HCT116 (cell line): Measurements from ENCODE around the gene SLC22A23. TPM values are rescaled to one million over a fixed set of nuclear protein-coding genes. Genes with fewer than 3 reads are reported as not detected.
"Not testable (repeated sequence)": the region's sequence is repeated elsewhere in the genome, so short reads cannot be mapped to it uniquely, and the experiment has no call there.

Experiments used
- ATAC-seq: fragments of 200-7000 bp; cut with Tn5 transposase; 2 replicates; pipeline ENCODE4 v1.9.1; 2020; ENCODE audit warnings: mild to moderate bottlenecking, moderate library complexity
- BruUV-seq: library from RNA; stranded (reverse); fragments of 400-500 nt; replicated peaks from 2 replicates; lab custom pipeline; 2021; lab: Mats Ljungman, UMichigan
- CTCF ChIA-PET: fragments of 300-600 bp; sonication (Branson Sonifier 250); formaldehyde crosslinking; loops from one replicate; lab custom pipeline; 2021; ENCODE audit warnings: antibody characterized with exemption; lab: Charles Lee
- POLR2A ChIA-PET: fragments of 300-600, 350-600 bp; sonication (Branson Sonifier 250); formaldehyde crosslinking; loops from one replicate; lab custom pipeline; 2021; ENCODE audit warnings: antibody characterized with exemption; lab: Charles Lee
- RAD21 ChIA-PET, 2 experiments: fragments of 300-600 bp; sonication (Branson Sonifier 250); formaldehyde crosslinking; loops; one replicate each; lab custom pipeline; 2023; ENCODE audit warnings: low total read pairs in 2 of 2; ENCODE audit not compliant: uncharacterized antibody in 2 of 2, unreplicated experiment in 2 of 2, low non-redundant PET in 1 of 2; lab: Charles Lee
- DNase-seq: peaks from one replicate; pipeline ENCODE4 v3.0.0-alpha.2; 2010; ENCODE audit warnings: low read depth, low spot score
- H2AFZ ChIP-seq: fragments of 200-600 bp; shearing (Covaris generic), sonication (generic); 2 replicates; pipeline ENCODE4 v1.6.1; 2017; ENCODE audit warnings: low read depth, mixed run types, mixed read lengths, antibody characterized with exemption, low read length; ENCODE audit not compliant: poor library complexity, severe bottlenecking
- H3K27ac ChIP-seq: 2 replicates; pipeline ENCODE4 v1.5.1; 2012; ENCODE audit warnings: low read depth, low read length
- H3K27me3 ChIP-seq: fragments of 200-600 bp; sonication (generic); 2 replicates; pipeline ENCODE4 v1.6.1; 2016; ENCODE audit warnings: mixed run types, low read length, mixed read lengths; ENCODE audit not compliant: insufficient read depth
- H3K36me3 ChIP-seq, 2 experiments: fragments of 200-500 bp in 1 of 2; fragments of 200-600 bp in 1 of 2; sonication (Bioruptor generic) in 1 of 2; sonication (generic) in 1 of 2; 2 replicates each; pipeline versions ENCODE4 v1.5.1 to v1.6.1; 2014 to 2016; ENCODE audit warnings: low read length in 2 of 2, inconsistent platforms in 1 of 2, mixed read lengths in 1 of 2, mixed run types in 1 of 2; ENCODE audit not compliant: insufficient read depth in 2 of 2, control insufficient read depth in 1 of 2
- H3K4me1 ChIP-seq, 2 experiments: fragments of 200-600 bp in 1 of 2; sonication (generic) in 1 of 2; 2 replicates each; pipeline versions ENCODE4 v1.5.1 to v1.6.1; 2012 to 2017; ENCODE audit warnings: low read length in 2 of 2, inconsistent platforms in 1 of 2, mild to moderate bottlenecking in 1 of 2, mixed read lengths in 1 of 2, mixed run types in 1 of 2, moderate library complexity in 1 of 2; ENCODE audit not compliant: insufficient read depth in 2 of 2, control insufficient read depth in 1 of 2
- H3K4me2 ChIP-seq: fragments of 200-600 bp; sonication (generic); 2 replicates; pipeline ENCODE4 v1.6.1; 2017; ENCODE audit warnings: mixed run types, low read length, mixed read lengths
- H3K4me3 ChIP-seq, 2 experiments: fragments of 200-600 bp in 1 of 2; sonication (generic) in 1 of 2; replicated peaks in 1 of 2; 2 replicates each; pipeline ENCODE4 v1.5.1; 2011 to 2016; ENCODE audit warnings: low read length in 2 of 2, control low read depth in 1 of 2, low read depth in 1 of 2, mild to moderate bottlenecking in 1 of 2, mixed read lengths in 1 of 2, mixed run types in 1 of 2
- H3K79me2 ChIP-seq: fragments of 200-600 bp; sonication (generic); 2 replicates; pipeline ENCODE4 v1.6.1; 2017; ENCODE audit warnings: mild to moderate bottlenecking, mixed run types, low read length, moderate library complexity, mixed read lengths; ENCODE audit not compliant: insufficient read depth
- H3K9ac ChIP-seq: fragments of 200-600 bp; sonication (generic); 2 replicates; pipeline ENCODE4 v1.6.1; 2016; ENCODE audit warnings: low read length, mixed read lengths
- H3K9me2 ChIP-seq: fragments of 200-600 bp; sonication (generic), shearing (Covaris generic); 2 replicates; pipeline ENCODE4 v1.6.1; 2017; ENCODE audit warnings: mixed run types, mild to moderate bottlenecking, moderate library complexity; ENCODE audit not compliant: insufficient read depth
- H3K9me3 ChIP-seq, 2 experiments: fragments of 200-500 bp in 1 of 2; fragments of 200-600 bp in 1 of 2; sonication (Bioruptor generic) in 1 of 2; sonication (generic) in 1 of 2; 2 replicates each; pipeline ENCODE4 v1.6.1; 2014 to 2017; ENCODE audit warnings: low read length in 2 of 2, mixed read lengths in 2 of 2, inconsistent platforms in 1 of 2, low read depth in 1 of 2, mild to moderate bottlenecking in 1 of 2, mixed run types in 1 of 2, moderate library complexity in 1 of 2; ENCODE audit not compliant: control insufficient read depth in 1 of 2, insufficient read depth in 1 of 2
- H4K20me1 ChIP-seq: fragments of 200-600 bp; sonication (generic), shearing (Covaris generic); 2 replicates; pipeline ENCODE4 v1.6.1; 2017; ENCODE audit warnings: mixed run types, mild to moderate bottlenecking, moderate library complexity; ENCODE audit not compliant: insufficient read depth
- CTCF ChIP-seq, 3 experiments: fragments of 200-600 bp in 1 of 3; sonication (generic) in 1 of 3; IDR thresholded peaks in 2 of 3; conservative IDR thresholded peaks in 1 of 3; 2 replicates each; pipeline ENCODE4 v1.5.1; 2012 to 2017; ENCODE audit warnings: low read depth in 2 of 3, low read length in 2 of 3, antibody characterized with exemption in 1 of 3, borderline replicate concordance in 1 of 3, control low read depth in 1 of 3, mild to moderate bottlenecking in 1 of 3, mixed read lengths in 1 of 3, mixed run types in 1 of 3, moderate library complexity in 1 of 3; ENCODE audit not compliant: insufficient read depth in 1 of 3
- JUND ChIP-seq: IDR thresholded peaks from 2 replicates; pipeline ENCODE4 v1.6.1; 2012
- TCF7L2 ChIP-seq: IDR thresholded peaks from 2 replicates; pipeline ENCODE4 v1.7.0; 2011; ENCODE audit warnings: borderline replicate concordance, inconsistent platforms; ENCODE audit not compliant: insufficient read depth, insufficient read length; ENCODE audit errors: extremely low read depth
- YY1 ChIP-seq: IDR thresholded peaks from 2 replicates; pipeline ENCODE4 v1.6.1; 2011; ENCODE audit warnings: low read length, low read depth, moderate library complexity, mild to moderate bottlenecking; ENCODE audit not compliant: insufficient replicate concordance; ENCODE audit errors: extremely low read depth
- ZFX ChIP-seq: fragments of 450-650 bp; IDR thresholded peaks from 2 replicates; pipeline ENCODE4 v1.6.1; 2017
- intact Hi-C: fragments of 100-400 bp; cut with micrococcal nuclease; formaldehyde crosslinking; loops from 2 replicates; pipeline ENCODE4 v1.10.0; 2022
- total RNA-seq: library from RNA; stranded (reverse); gene quantifications from one replicate; pipeline ENCODE4 v1.2.1, GENCODE V29; 2021; ENCODE audit not compliant: unreplicated experiment

SLC22A23 gene
- total RNA-seq, 1 experiment from 2014 or later: 11.5 TPM

GRCh38 chr6:3379482-3380060 lies 77.3 kb downstream of the SLC22A23 start:
- BruUV-seq: no TSS peak
- Histone ChIP-seq H3K9me3 (no peaks in the 10 kb centered on the region), H3K27ac (no peak overlapping the region), H3K4me1 (peaks cover 69 to 83% of the 10 kb centered on the region in 2 experiments), H2AFZ (no peak overlapping the region), H3K36me3 (no peaks in the 10 kb centered on the region), H3K79me2 (no peaks in the 10 kb centered on the region; the same call in 1 of the 2 replicates), H3K4me3 (no peak overlapping the region), H3K9me2 (no peaks in the 10 kb centered on the region), H3K9ac (no peak overlapping the region), H3K27me3 (no peaks in the 10 kb centered on the region), H3K4me2 (peak overlapping the region; percentile 36; the same call in 1 of the 2 replicates), H4K20me1 (no peaks in the 10 kb centered on the region)
- ChIA-PET CTCF (no interaction called here), POLR2A (no interaction called here), RAD21 (no interaction called here)
- ATAC-seq: no peak
- TF ChIP-seq YY1 (no peak), ZFX (no peak), TCF7L2 (no peak), CTCF (IDR thresholded peaks at IDR 0.05 in 2 of 3, conservative IDR thresholded peaks at IDR 0.05 in 1 of 3; ENCODE audit: borderline replicate concordance in 1 of 3, insufficient read depth in 1 of 3, low read depth in 2 of 3, low read length in 2 of 3) (no peak), JUND (no peak)
- DNase-seq: no peak
- intact Hi-C loops: no loop called here

- H3K4me3 ChIP-seq, H2AFZ ChIP-seq, RAD21 ChIA-PET, H4K20me1 ChIP-seq, POLR2A ChIA-PET, H3K27me3 ChIP-seq, CTCF ChIA-PET, H3K9me3 ChIP-seq, intact Hi-C loops, H3K36me3 ChIP-seq, BruUV-seq, H3K9me2 ChIP-seq, ATAC-seq, H3K79me2 ChIP-seq, DNase-seq, H3K27ac ChIP-seq, H3K9ac ChIP-seq: not testable (repeated sequence)
- H3K4me2 ChIP-seq: 0 out of 2 replicates have a peak overlapping the region, but pooled peaks have one; percentile 36
- peaks cover 61 to 76% of the 10 kb centered on the region in 2 experiments for H3K4me1 ChIP-seq
These were observed 78.0 kb downstream of the SLC22A23 start for GRCh38 chr6:3378808-3379207.

- H2AFZ ChIP-seq, H3K27me3 ChIP-seq, DNase-seq, RAD21 ChIA-PET, H3K79me2 ChIP-seq, H3K9me3 ChIP-seq, H3K4me3 ChIP-seq, H3K9ac ChIP-seq, H4K20me1 ChIP-seq, ATAC-seq, H3K36me3 ChIP-seq, POLR2A ChIA-PET, H3K27ac ChIP-seq, CTCF ChIA-PET, intact Hi-C loops, BruUV-seq, H3K9me2 ChIP-seq: not testable (repeated sequence)
- peaks cover 57 to 74% of the 10 kb centered on the region in 2 experiments for H3K4me1 ChIP-seq
- peak overlapping the region; percentile 58; the same call in 1 of the 2 replicates for H3K4me2 ChIP-seq
These were observed 78.5 kb downstream of the SLC22A23 start for GRCh38 chr6:3378398-3378782.
